Lower leg skin (tissue), 3 donors: ENCODE data around the gene CRMP1.

Experiments
- CTCF ChIP-seq, 3 donors: fragments of 450-650 bp; IDR thresholded peaks; one replicate each; pipeline ENCODE4 v1.5.1; 2016; ENCODE audit warnings: antibody characterized with exemption in 3 of 3, mild to moderate bottlenecking in 3 of 3, moderate library complexity in 2 of 3
- POLR2A ChIP-seq, 2 donors: fragments of 450-650 bp; IDR thresholded peaks; one replicate each; pipeline ENCODE4 v1.6.1; 2016 to 2017; ENCODE audit warnings: antibody characterized with exemption in 2 of 2, mild to moderate bottlenecking in 1 of 2, moderate library complexity in 1 of 2

GRCh38 chr4:5772528-5773270 is 120.2 kb downstream of the CRMP1 start:
- TF ChIP-seq POLR2A (IDR thresholded peaks at IDR 0.05): no peak
- TF ChIP-seq CTCF (IDR thresholded peaks at IDR 0.05): no peak
